Measurements from ENCODE around the gene H1-8. TPM values are rescaled to one million over a fixed set of nuclear protein-coding genes. Genes with fewer than 3 reads are reported as not detected.

The H1-8 gene
- total RNA-seq, 2 experiments from 2014 or later, result not detected

DNA sequence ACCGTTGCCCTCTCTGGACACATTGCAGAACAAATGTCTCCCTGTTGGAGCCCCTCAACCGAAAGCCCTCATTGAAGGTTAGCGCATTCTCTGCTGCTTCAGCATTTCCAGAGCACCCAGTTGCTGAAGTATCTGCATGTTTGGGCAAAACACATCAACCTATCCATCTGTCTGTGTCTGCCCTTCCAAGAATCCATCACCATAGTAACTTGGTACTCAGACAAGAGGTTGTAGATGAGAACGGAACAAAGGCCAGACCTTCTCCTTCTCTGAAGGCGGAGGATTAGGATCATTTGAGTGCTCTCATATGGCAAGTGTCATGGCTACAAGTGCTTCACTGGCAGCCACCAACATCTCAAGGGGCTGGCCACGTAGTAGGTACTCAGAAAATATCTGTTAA, 37.6 kb upstream of the H1-8 start:
- ATAC-seq (no peak), DNase-seq (no peak)
- CTCF ChIA-PET, result no interaction called here
- intact Hi-C loops (cut with micrococcal nuclease), result no loop called here
- no peak overlapping the region for H3K4me3 Mint-ChIP-seq
- no peaks in the 10 kb centered on the region for H3K4me1 Mint-ChIP-seq (ENCODE audit: low read depth)
- POLR2A ChIA-PET, result no interaction called here
- no peaks in the 10 kb centered on the region for H3K9me3 Mint-ChIP-seq
- no peak overlapping the region for H3K27ac Mint-ChIP-seq
- TF ChIP-seq, protein P1, sequence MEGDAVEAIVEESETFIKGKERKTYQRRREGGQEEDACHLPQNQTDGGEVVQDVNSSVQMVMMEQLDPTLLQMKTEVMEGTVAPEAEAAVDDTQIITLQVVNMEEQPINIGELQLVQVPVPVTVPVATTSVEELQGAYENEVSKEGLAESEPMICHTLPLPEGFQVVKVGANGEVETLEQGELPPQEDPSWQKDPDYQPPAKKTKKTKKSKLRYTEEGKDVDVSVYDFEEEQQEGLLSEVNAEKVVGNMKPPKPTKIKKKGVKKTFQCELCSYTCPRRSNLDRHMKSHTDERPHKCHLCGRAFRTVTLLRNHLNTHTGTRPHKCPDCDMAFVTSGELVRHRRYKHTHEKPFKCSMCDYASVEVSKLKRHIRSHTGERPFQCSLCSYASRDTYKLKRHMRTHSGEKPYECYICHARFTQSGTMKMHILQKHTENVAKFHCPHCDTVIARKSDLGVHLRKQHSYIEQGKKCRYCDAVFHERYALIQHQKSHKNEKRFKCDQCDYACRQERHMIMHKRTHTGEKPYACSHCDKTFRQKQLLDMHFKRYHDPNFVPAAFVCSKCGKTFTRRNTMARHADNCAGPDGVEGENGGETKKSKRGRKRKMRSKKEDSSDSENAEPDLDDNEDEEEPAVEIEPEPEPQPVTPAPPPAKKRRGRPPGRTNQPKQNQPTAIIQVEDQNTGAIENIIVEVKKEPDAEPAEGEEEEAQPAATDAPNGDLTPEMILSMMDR (IDR thresholded peaks at IDR 0.05), result no peak
- no peaks in the 10 kb centered on the region for H3K36me3 Mint-ChIP-seq (ENCODE audit: low read depth)
- no peaks in the 10 kb centered on the region for H3K27me3 Mint-ChIP-seq

DNA sequence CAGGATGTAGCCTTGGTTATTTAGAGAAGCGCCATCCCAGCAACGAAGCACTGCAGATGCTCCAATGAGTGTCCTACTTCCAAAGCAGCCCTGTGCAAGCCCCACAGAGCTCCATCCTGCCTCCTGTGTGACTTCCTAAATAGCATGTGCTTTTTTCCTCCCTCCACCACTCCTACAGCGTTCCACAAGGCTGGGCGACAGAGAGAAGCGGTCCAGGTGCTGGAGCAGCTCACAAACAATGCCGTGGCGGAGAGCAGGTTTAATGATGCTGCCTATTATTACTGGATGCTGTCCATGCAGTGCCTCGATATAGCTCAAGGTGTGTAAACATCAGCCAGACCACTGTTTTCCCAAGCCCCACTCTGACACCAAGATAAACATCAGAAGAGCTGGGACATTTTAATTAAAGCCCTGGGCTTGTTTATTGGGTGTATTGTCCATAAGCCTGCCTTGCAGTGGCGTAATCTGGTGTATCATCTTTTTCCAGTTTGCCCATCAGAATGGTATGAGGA, 36.7 kb upstream of the H1-8 start:
- H3K9me3 Mint-ChIP-seq, result no peaks in the 10 kb centered on the region
- H3K4me3 Mint-ChIP-seq, result no peak overlapping the region
- ATAC-seq (no peak), DNase-seq (no peak)
- POLR2A ChIA-PET, result interaction anchor here (0.7 kb wide), 1 partner anchor 9 kb away, joined by 3 read pairs; no protein-coding TSS in a partner anchor
- H3K4me1 Mint-ChIP-seq (ENCODE audit: low read depth), result peaks cover 2% of the 10 kb centered on the region
- H3K27ac Mint-ChIP-seq, result no peak overlapping the region
- H3K36me3 Mint-ChIP-seq (ENCODE audit: low read depth), result no peaks in the 10 kb centered on the region
- intact Hi-C loops (cut with micrococcal nuclease), result no loop called here
- no peaks in the 10 kb centered on the region for H3K27me3 Mint-ChIP-seq
- TF ChIP-seq, protein P1 (IDR thresholded peaks at IDR 0.05), result no peak
- CTCF ChIA-PET, result no interaction called here

DNA sequence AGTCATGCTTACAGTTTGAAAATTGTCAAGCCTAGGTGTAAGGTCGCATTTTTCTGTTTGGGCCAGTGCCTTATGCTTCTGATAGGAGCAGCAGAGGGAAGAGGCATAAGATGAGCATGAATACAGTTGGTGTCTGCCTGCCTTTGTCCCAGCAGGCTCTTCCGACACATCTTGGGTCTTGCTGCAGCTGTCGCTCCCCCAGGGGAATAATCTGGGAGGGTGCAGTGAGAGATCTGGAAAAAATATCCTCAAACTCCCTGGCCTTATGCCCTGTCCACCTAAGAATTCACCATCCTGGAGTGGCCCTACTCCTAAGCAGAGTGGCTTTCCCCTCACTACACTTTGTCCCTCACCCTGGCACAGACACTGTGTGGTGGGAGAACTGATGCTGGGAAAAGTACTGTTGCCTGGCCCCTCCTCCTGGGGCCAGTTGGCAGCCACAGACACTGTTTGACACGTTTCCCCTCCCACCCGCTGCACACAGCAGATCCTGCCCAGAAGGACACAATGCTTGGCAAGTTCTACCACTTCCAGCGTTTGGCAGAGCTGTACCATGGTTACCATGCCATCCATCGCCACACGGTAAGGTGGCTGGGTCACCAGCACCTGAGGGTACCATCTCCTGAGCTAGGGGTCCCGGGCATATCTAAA, 35.7 kb upstream of the H1-8 start:
- H3K27me3 Mint-ChIP-seq, result no peaks in the 10 kb centered on the region
- CTCF ChIA-PET, result no interaction called here
- H3K4me3 Mint-ChIP-seq, result no peak overlapping the region
- intact Hi-C loops (cut with micrococcal nuclease), result no loop called here
- ATAC-seq (no peak), DNase-seq (no peak)
- H3K27ac Mint-ChIP-seq, result no peak overlapping the region
- TF ChIP-seq, protein P1 (IDR thresholded peaks at IDR 0.05), result no peak
- H3K4me1 Mint-ChIP-seq (ENCODE audit: low read depth), result peaks cover 2% of the 10 kb centered on the region
- no peaks in the 10 kb centered on the region for H3K36me3 Mint-ChIP-seq (ENCODE audit: low read depth)
- POLR2A ChIA-PET, result no interaction called here
- no peaks in the 10 kb centered on the region for H3K9me3 Mint-ChIP-seq

DNA sequence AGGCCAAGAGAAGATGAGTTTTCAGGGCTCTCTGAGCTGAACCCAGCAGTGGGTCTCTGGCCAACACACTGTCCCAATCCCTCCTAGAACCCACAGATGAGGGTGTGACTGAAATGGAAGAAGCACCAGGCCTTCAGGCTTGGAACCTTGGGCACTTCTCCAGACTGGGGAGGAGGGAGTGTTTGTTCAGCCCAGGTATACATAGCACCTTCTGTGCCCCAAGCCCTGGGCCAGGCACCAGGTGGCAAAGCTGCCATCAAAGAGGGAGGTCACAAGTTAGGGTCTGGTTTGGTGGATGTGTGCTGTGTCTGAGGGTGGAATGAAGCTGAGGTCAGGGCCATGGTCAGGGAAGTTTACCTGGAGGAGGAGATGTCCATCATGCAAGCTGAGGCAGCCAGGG, 30.4 kb upstream of the H1-8 start:
- H3K4me1 Mint-ChIP-seq (ENCODE audit: low read depth), result peaks cover 2% of the 10 kb centered on the region
- H3K36me3 Mint-ChIP-seq (ENCODE audit: low read depth), result no peaks in the 10 kb centered on the region
- H3K27me3 Mint-ChIP-seq, result no peaks in the 10 kb centered on the region
- ATAC-seq (no peak), DNase-seq (no peak)
- H3K4me3 Mint-ChIP-seq, result no peak overlapping the region
- POLR2A ChIA-PET, result no interaction called here
- CTCF ChIA-PET, result no interaction called here
- no peaks in the 10 kb centered on the region for H3K9me3 Mint-ChIP-seq
- intact Hi-C loops (cut with micrococcal nuclease), result no loop called here
- TF ChIP-seq, protein P1 (IDR thresholded peaks at IDR 0.05), result no peak
- H3K27ac Mint-ChIP-seq, result no peak overlapping the region

DNA sequence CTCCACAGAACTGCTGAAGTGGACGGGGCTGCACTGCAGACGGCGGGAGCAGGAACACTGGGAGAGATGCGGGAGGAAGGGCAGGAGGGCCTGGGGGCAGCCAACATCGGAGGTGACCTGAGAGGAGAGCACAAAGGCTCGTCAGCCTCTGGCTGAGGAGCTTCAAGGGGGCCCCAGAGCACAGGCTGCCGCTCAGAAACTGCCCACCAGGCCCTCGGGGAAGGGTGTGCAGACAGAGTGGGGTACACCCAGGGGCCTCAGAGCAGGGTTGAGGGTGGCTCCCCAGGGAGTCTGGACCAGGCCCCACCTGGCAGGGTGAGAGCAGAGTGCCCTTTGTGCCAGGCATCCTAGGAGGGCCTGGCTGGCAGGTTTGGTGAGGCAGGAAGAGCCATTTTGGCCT, 29.3 kb upstream of the H1-8 start:
- H3K9me3 Mint-ChIP-seq, result no peaks in the 10 kb centered on the region
- no peak overlapping the region for H3K27ac Mint-ChIP-seq
- no peaks in the 10 kb centered on the region for H3K36me3 Mint-ChIP-seq (ENCODE audit: low read depth)
- intact Hi-C loops (cut with micrococcal nuclease), result no loop called here
- ChIA-PET POLR2A (no interaction called here), CTCF (no interaction called here)
- TF ChIP-seq, protein P1 (IDR thresholded peaks at IDR 0.05), result no peak
- peaks cover 2% of the 10 kb centered on the region for H3K4me1 Mint-ChIP-seq (ENCODE audit: low read depth)
- ATAC-seq (no peak), DNase-seq (no peak)
- no peaks in the 10 kb centered on the region for H3K27me3 Mint-ChIP-seq
- H3K4me3 Mint-ChIP-seq, result no peak overlapping the region

All from activated CD8-positive, alpha-beta T cell treated with anti-CD3 and anti-CD28 coated beads for 36 hours (primary cell).